Stimulated activated CD4-positive, alpha-beta T cell treated with anti-CD3 and anti-CD28 coated beads, Interleukin-4, amount 100 ng/mL, for 48 hours (primary cell): ENCODE measurements around the gene GDF2.
A peak's percentile ranks its signal among the peaks of the same experiment; 100 is the strongest.

Source experiments
- DNase-seq, 2 donors: peaks; one replicate each; pipeline ENCODE4 v3.0.0-alpha.2; 2020; ENCODE audit warnings: low read depth in 2 of 2

The GDF2 gene

DNA sequence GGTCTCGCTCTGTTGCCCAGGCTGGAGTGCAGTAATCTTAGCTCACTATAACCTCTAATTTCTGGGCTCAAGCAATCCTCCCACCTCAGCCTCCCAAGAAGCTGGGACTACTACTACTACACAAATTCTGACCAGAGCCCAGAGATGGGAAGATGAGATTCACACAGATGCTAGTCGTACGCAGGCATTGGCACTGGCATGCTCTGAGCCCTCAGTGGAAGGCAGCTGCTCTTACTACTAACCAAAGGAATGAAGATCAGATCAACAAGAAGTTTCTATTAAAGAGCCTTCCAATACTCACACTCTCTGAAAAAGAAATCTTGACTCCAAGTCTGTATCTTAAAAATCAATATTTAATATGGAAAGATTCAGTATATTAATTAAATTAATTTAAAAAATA, 10.7 kb downstream of the GDF2 start:
- no peak for DNase-seq

DNA sequence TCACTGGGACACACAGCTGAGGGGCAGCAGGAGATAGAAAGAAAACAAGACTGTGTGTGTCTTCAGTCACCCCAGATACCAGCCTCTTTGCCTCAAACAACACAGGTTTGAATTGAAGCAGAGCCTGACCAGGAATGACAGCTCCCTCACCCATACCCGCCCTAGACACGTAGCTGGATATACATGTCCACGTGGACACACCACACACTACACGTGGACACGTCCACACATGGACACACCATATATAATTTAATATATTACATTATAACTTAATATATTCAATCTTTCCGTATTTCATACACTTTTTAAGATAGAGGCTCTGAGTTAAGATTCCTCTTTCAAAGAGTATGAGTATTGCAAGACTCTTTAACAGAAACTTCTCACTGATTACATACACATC, 11.3 kb downstream of the GDF2 start:
- DNase-seq, result no peak

DNA sequence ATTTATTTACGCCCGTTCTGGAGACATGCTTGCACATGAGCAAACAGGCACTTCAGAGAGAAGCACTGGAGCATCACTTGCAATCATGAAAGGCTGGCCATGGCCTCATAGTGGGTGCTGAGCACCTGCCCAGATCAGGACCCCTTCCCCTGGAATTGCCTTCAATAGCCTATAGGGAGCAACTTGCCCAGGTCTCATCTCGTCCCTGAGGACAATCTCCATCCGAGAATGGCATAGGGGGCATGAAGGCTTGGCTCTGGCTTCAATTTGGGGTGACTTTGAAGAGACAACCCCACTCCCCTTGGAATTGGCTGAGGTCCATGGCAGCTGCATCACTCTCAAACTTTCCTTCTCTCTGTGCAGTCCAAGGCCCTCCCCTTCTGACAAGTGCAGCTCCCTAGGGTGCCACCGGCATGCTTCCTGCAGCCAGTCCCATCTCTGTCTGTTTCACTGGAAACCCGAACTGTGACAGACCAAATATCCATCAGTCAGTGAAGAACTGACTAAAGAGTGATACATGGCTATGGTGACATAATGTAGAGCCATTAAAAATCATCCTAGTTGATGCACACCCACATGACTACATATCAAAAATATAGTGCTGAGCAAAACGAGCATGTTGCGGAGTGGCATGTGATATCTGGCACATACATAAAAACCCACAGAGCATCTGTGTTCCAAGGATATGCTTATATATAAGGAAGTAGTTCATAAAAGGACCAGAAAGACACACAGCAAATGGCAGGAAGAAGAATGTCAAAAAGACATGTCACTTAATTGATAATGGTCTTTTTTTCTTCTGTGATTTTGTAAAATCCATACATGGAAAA, 12.4 kb downstream of the GDF2 start:
- no peak for DNase-seq

DNA sequence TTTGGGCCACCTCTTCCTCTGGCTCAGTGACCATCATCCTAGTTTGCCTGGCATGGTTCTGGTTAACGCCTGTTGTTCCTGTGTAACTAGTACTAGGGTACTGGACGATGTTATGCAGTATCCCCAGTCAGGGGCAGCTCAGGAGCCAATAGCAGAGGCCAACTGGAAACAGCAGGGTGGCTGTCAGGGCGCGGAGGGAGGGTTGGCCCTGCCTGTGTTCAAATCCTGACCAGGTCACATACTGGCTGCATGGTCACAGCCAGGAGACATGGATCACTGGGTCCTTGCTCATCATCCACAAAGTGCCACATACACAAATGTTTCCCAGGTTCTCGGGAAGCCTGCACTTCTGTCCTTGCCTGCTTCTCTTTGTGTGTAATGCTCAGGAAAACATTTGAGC, 13.7 kb downstream of the GDF2 start:
- DNase-seq, result no peak

DNA sequence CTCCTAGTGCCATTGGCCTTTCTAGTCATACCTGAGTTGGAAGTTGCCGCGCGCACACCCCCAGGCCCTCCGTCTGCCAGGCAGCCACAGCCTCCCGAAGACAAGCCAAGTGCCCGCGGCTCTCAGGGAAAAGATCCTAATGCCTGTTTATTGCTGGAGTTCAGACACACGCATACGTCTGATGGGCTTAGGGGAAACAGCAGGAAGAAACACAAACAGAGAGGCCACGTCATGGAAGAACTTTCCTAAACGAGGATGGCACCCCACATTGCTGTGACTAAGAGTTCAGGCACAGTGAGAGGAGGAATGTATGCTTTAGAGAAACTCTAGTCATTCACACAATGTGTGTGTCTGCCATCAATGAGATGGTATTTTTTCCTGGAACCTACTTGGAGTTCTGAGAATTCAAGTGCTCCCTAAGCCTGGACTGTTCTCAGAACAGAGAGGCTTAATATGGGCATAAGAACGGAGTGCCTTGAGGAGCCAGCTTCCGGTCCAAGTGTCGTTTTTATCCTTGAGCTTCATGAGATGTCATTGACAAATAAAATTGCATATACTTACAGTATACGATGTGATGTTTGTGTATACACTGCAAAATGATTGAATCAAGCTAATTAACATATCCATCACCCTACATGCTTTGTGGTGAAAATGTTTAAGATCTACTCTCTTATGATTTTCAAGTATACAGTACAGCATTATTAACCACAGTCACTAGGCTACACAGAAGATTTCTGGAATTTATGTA, 14.3 kb downstream of the GDF2 start:
- no peak for DNase-seq

DNA sequence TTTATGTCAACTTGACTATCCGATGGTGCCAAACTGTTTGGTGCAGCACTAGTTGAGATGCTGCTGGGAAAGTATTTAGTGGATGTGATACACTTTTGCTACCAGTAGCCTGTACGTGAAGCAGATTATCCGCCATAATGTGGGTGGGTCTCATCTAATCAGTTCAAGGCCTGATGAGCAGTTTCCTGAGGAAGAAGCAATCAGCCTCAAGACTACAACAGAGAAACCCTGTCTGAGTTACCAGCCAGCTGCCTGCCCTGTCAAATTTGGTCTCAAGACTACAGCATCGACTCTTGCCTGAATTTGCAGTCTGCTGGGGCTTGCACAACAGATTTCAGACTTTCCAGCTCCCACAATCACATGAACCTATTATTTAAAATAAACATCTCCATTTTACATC, 15.1 kb downstream of the GDF2 start:
- no peak for DNase-seq

DNA sequence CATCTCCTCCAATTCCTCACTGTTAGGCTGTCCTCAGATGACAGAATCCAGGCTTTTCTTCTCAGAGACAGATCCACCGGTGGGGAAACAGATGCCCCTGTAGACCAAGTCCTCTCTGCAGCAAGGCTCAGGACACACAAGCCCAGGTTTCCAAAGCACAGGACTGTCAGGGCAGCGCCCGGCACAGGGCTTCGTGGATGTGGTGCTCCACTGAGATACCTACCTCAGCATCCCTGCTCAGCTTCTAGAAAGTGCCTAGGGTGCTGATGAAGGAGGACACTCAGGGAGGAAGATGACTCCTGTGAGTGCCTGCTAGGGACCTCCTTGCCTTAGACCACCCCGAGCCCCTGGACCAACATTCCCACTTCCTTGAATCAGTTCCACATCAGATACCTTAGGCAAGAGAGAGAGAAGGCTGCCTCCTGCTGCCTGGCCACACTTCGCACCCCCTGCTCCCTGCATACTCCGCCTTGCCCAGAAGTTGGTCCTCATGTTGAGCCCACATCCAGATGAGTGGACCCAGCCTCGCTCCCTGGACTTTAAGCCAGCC, 17.0 kb downstream of the GDF2 start:
- no peak for DNase-seq

DNA sequence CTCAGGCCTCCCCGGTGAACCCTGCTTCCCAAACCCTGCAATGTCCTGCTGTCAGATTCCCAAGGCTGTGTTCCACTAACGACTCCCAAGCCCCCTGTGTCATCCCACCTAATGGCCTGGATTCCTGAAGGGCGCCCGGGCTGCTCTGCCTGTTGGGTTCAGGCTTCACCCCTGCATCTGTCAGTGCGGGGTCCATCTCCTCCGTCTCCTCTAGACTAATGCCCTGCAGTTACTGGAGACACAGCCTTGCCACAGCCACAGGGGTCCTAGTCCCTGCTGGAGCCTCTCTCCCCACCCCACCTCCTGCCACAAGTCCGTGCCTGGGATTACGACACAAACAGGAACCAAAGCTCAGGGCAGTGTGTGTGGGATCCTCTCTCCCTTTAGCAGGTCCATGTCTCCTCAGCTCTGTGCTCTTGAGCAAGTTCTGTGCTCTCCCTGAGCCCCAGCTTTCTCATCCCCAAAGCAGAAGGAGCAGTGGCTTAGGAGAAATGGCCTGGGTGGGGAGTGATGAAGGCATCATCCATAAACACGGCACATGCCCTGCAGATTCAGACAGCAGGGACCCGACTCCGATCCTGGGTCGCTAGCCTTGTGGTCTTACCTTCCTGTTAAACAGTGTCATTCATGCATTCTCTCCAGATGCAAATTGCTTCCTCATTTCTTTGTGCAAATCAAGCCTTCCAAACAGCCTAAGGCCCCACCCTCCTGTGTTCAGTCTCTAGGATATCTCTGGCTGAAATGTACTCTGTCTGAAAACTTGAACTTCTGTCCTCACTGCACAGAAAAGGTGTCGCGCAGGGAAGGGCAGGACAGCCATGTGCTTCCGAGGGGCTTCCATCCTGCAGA, 17.7 kb downstream of the GDF2 start:
- no peak for DNase-seq

DNA sequence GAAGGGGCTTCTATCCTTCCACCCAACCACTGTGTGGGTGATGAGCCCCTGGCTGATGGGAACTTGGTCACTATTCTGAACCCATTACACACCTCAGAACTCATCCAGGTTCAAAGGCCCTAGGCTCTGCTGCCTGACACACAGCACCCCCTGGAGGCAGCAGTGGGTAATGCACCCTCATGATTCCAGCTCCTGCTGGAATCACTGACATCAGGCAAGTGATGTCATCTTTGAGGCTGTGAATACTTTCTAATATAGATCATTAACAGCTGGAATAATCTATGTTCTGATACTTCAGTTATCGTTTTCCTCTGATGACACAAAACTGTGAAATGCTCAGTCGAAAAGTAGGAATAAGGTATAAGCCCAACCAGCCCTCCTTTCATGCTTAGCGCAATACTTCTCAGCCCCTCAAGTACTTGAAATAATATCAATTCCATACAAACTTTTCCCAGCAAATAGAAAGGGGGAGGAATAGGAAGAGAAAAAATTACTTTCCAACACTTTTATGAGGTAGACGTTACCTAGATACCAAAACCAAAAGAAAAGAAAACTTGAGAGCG, 18.4 kb downstream of the GDF2 start:
- peak; percentile 54 to 75 for DNase-seq

DNA sequence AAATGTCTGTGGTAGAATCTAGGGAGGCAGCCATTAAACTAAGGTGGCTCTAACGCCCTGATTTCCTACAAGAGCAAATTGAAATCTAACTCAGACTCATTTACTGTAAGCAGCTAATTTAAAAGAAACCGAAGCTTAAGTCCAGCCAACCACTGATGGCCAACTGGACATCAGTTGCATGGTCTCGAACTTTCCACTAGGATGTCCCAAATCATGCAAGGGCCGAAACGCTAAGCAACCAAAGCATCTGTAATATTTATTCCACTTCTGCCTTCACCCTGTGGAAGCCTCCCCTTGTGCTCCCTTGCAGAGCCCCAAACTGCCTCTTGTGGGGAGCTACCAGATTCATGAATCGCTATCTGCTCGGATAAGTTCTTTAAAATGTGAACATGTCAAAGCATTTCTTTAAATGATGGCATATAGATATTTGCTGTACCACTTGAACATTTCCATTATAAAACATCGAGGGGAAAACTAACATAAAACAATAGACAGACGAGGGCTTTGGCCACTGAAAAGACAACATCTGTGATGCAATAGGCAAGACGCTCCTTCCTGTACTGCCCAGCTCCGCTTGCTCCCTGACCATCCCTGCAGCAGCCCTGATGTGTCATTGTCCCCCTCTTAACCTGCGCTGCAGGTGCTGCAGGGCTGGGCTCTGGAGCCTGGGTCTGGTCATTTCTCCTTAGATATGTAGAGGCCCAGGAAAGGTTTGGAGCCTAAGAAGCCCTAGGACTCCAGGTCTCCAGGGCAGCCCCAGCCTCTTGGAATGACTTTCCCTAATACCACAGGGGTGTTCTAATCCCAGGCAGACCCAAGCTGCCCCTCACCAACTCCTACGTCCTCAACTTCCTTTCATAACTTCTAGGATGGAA, 23.0 kb downstream of the GDF2 start:
- DNase-seq, result no peak

DNA sequence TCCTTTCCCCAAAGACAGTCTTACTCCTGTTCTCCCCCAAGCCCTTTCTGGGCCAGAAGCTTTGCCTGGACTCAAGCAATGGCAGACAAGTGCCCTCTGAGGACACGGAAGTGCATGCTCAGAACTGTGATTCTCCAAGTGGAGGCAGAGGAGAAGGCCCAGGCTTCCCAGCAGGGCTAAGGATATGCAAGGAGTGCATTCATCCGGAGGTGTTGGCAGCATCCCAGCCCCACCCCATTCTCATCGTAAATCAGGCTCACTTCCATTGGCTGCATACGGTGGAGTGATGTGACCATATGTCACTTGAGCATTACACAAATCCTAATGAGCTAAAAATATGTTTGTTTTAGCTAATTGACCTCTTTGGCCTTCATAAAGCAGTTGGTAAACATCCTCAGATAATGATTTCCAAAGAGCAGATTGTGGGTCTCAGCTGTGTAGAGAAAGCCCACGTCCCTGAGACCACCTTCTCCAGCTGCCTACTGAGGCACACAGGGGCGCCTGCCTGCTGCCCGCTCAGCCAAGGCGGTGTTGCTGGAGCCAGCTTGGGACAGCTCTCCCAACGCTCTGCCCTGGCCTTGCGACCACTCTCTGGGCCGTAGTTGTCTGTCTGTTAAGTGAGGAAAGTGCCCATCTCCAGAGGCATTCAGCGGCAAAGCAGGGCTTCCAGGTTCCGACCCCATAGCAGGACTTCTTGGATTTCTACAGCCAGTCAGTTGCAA, 24.5 kb downstream of the GDF2 start:
- DNase-seq, result no peak

DNA sequence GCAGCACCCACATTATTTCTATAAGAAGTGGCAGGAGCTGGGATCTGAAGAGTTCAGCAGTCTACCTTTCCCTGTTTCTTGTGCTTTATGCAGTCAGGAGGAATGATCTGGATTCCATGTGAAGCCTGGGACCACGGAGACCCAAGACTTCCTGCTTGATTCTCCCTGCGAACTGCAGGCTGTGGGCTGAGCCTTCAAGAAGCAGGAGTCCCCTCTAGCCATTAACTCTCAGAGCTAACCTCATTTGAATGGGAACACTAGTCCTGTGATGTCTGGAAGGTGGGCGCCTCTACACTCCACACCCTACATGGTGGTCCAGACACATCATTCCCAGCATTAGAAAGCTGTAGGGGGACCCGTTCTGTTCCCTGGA, 25.0 kb downstream of the GDF2 start:
- DNase-seq, result no peak

DNA sequence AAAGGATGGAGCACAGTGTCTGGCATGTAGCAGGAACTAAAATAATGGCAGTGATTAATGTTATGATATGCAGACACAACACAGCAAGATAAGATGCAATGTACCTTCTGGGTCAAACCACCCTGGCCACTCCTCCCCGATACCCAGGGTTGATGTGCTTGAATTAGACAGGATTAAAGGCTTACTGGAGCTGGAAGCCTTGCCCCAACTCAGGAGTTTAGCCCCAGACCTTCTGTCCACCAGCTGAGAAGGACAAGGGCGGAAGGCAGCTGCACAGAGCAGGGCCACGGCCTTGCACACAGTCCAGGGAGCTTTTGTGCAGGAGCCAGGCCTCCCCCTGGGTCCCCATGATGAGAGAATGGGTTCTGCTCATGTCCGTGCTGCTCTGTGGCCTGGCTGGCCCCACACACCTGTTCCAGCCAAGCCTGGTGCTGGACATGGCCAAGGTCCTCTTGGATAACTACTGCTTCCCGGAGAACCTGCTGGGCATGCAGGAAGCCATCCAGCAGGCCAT, 25.9 kb downstream of the GDF2 start, which contains the start of gene RBP3:
RBP3 (plus strand) TSS at position 226 of the 514 bp plus-strand sequence; CDS start at position 348, 122 bp downstream.
- no peak for DNase-seq

DNA sequence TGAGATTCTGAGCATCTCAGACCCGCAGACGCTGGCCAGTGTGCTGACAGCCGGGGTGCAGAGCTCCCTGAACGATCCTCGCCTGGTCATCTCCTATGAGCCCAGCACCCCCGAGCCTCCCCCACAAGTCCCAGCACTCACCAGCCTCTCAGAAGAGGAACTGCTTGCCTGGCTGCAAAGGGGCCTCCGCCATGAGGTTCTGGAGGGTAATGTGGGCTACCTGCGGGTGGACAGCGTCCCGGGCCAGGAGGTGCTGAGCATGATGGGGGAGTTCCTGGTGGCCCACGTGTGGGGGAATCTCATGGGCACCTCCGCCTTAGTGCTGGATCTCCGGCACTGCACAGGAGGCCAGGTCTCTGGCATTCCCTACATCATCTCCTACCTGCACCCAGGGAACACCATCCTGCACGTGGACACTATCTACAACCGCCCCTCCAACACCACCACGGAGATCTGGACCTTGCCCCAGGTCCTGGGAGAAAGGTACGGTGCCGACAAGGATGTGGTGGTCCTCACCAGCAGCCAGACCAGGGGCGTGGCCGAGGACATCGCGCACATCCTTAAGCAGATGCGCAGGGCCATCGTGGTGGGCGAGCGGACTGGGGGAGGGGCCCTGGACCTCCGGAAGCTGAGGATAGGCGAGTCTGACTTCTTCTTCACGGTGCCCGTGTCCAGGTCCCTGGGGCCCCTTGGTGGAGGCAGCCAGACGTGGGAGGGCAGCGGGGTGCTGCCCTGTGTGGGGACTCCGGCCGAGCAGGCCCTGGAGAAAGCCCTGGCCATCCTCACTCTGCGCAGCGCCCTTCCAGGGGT, 26.6 kb downstream of the GDF2 start:
- no peak for DNase-seq

DNA sequence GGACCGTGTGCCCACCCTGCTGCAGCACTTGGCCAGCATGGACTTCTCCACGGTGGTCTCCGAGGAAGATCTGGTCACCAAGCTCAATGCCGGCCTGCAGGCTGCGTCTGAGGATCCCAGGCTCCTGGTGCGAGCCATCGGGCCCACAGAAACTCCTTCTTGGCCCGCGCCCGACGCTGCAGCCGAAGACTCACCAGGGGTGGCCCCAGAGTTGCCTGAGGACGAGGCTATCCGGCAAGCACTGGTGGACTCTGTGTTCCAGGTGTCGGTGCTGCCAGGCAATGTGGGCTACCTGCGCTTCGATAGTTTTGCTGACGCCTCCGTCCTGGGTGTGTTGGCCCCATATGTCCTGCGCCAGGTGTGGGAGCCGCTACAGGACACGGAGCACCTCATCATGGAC, 27.3 kb downstream of the GDF2 start:
- DNase-seq, result no peak

DNA sequence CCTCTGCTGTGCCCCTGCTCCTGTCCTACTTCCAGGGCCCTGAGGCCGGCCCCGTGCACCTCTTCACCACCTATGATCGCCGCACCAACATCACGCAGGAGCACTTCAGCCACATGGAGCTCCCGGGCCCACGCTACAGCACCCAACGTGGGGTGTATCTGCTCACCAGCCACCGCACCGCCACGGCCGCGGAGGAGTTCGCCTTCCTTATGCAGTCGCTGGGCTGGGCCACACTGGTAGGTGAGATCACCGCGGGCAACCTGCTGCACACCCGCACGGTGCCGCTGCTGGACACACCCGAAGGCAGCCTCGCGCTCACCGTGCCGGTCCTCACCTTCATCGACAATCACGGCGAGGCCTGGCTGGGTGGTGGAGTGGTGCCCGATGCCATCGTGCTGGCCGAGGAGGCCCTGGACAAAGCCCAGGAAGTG, 27.7 kb downstream of the GDF2 start:
- no peak for DNase-seq

DNA sequence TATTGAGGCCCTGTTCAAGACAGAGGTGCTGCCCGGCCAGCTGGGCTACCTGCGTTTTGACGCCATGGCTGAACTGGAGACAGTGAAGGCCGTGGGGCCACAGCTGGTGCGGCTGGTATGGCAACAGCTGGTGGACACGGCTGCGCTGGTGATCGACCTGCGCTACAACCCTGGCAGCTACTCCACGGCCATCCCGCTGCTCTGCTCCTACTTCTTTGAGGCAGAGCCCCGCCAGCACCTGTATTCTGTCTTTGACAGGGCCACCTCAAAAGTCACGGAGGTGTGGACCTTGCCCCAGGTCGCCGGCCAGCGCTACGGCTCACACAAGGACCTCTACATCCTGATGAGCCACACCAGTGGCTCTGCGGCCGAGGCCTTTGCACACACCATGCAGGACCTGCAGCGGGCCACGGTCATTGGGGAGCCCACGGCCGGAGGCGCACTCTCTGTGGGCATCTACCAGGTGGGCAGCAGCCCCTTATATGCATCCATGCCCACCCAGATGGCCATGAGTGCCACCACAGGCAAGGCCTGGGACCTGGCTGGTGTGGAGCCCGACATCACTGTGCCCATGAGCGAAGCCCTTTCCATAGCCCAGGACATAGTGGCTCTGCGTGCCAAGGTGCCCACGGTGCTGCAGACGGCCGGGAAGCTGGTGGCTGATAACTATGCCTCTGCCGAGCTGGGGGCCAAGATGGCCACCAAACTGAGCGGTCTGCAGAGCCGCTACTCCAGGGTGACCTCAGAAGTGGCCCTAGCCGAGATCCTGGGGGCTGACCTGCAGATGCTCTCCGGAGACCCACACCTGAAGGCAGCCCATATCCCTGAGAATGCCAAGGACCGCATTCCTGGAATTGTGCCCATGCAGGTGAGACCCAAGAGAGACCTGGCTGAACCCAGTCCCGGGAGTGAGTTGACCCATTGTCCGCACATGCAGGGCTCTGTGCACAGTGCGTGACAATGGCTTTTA, 28.7 kb downstream of the GDF2 start:
- no peak for DNase-seq
